MCF 10A (cell line): ENCODE data around the gene PLEK. TPM values are rescaled to one million over a fixed set of nuclear protein-coding genes. Genes with fewer than 3 reads are reported as not detected.

Source experiments
- BruUV-seq: library from RNA; stranded (reverse); fragments of 400-500 nt; replicated peaks from 2 replicates; lab custom pipeline; 2021; lab: Mats Ljungman, UMichigan
- CTCF ChIA-PET: fragments of 300-600 bp; sonication (Branson Sonifier 250); formaldehyde crosslinking; extraction: SDS; loops from one replicate; lab custom pipeline; 2021; ENCODE audit warnings: antibody characterized with exemption, inconsistent platforms; lab: Yijun Ruan, JAX
- POLR2A ChIA-PET: fragments of 300-600, 350-650 bp; sonication (Branson Sonifier 250); formaldehyde crosslinking; extraction: SDS; loops from one replicate; lab custom pipeline; 2020; ENCODE audit warnings: antibody characterized with exemption, inconsistent platforms; lab: Yijun Ruan, JAX
- DNase-seq: peaks from one replicate; pipeline ENCODE4 v3.0.0-alpha.2; 2018; ENCODE audit not compliant: unreplicated experiment
- H3K27ac Mint-ChIP-seq: one replicate; pipeline ENCODE4 v1.8.0; 2022; ENCODE audit warnings: mild to moderate bottlenecking, low read depth, mixed read lengths; ENCODE audit not compliant: unreplicated experiment
- H3K27me3 Mint-ChIP-seq: one replicate; pipeline ENCODE4 v1.8.0; 2022; ENCODE audit warnings: mixed read lengths; ENCODE audit not compliant: insufficient read depth, unreplicated experiment
- H3K36me3 Mint-ChIP-seq: one replicate; pipeline ENCODE4 v1.8.0; 2022; ENCODE audit warnings: mild to moderate bottlenecking, moderate library complexity, mixed read lengths; ENCODE audit not compliant: insufficient read depth, unreplicated experiment
- H3K4me1 Mint-ChIP-seq: one replicate; pipeline ENCODE4 v1.8.0; 2022; ENCODE audit warnings: mixed read lengths; ENCODE audit not compliant: insufficient read depth, unreplicated experiment
- H3K4me3 Mint-ChIP-seq: one replicate; pipeline ENCODE4 v1.8.0; 2022; ENCODE audit warnings: mild to moderate bottlenecking, moderate library complexity, mixed read lengths; ENCODE audit not compliant: unreplicated experiment
- H3K9me3 Mint-ChIP-seq: one replicate; pipeline ENCODE4 v1.8.0; 2022; ENCODE audit warnings: mixed read lengths; ENCODE audit not compliant: unreplicated experiment
- CTCF ChIP-seq: fragments of 200-600 bp; IDR thresholded peaks from one replicate; pipeline ENCODE4 v1.8.0; 2022; ENCODE audit warnings: antibody characterized with exemption, mild to moderate bottlenecking; ENCODE audit not compliant: unreplicated experiment
- intact Hi-C: fragments of 100-400 bp; cut with micrococcal nuclease; formaldehyde crosslinking; loops from 2 replicates; pipeline ENCODE4 v1.14.1; 2022
- total RNA-seq: library from RNA; stranded (reverse); gene quantifications from 2 replicates; pipeline ENCODE4 v1.2.3, GENCODE V29; 2022

The PLEK gene
- total RNA-seq, 1 experiment from 2014 or later = not detected

- H3K36me3 Mint-ChIP-seq = no peaks in the 10 kb centered on the region
- ChIA-PET CTCF (no interaction called here), POLR2A (no interaction called here)
- no TSS peak for BruUV-seq
- no peaks in the 10 kb centered on the region for H3K9me3 Mint-ChIP-seq
- DNase-seq = no peak
- H3K27me3 Mint-ChIP-seq = peaks cover 15% of the 10 kb centered on the region
- no peak overlapping the region for H3K27ac Mint-ChIP-seq
- no peaks in the 10 kb centered on the region for H3K4me1 Mint-ChIP-seq
- no peak for TF ChIP-seq CTCF
- H3K4me3 Mint-ChIP-seq = no peak overlapping the region
- intact Hi-C loops = no loop called here
These were observed 24.6 kb upstream of the PLEK start for GRCh38 chr2:68340226-68341061.

GRCh38 chr2:68341062-68341329 lies 24.1 kb upstream of the PLEK start:
- no peaks in the 10 kb centered on the region for H3K36me3 Mint-ChIP-seq
- intact Hi-C loops = no loop called here
- H3K27ac Mint-ChIP-seq = no peak overlapping the region
- H3K4me3 Mint-ChIP-seq = no peak overlapping the region
- peaks cover 20% of the 10 kb centered on the region for H3K27me3 Mint-ChIP-seq
- ChIA-PET CTCF (no interaction called here), POLR2A (no interaction called here)
- no TSS peak for BruUV-seq
- no peaks in the 10 kb centered on the region for H3K4me1 Mint-ChIP-seq
- TF ChIP-seq CTCF = no peak
- no peaks in the 10 kb centered on the region for H3K9me3 Mint-ChIP-seq
- no peak for DNase-seq

- intact Hi-C loops = no loop called here
- no peak for TF ChIP-seq CTCF
- no peak for DNase-seq
- ChIA-PET CTCF (no interaction called here), POLR2A (no interaction called here)
- Mint-ChIP-seq H3K36me3 (no peaks in the 10 kb centered on the region), H3K27me3 (peaks cover 26% of the 10 kb centered on the region), H3K4me3 (no peak overlapping the region), H3K9me3 (no peaks in the 10 kb centered on the region), H3K4me1 (no peaks in the 10 kb centered on the region), H3K27ac (no peak overlapping the region)
- BruUV-seq = no TSS peak
These were observed 23.5 kb upstream of the PLEK start for GRCh38 chr2:68341583-68341982.

GRCh38 chr2:68342470-68342869 lies 22.6 kb upstream of the PLEK start:
- POLR2A ChIA-PET = no interaction called here
- Mint-ChIP-seq H3K9me3 (no peaks in the 10 kb centered on the region), H3K4me3 (no peak overlapping the region), H3K27ac (no peak overlapping the region), H3K36me3 (no peaks in the 10 kb centered on the region), H3K4me1 (no peaks in the 10 kb centered on the region), H3K27me3 (peaks cover 35% of the 10 kb centered on the region)
- BruUV-seq = no TSS peak
- DNase-seq = no peak
- intact Hi-C loops = no loop called here
- no peak for TF ChIP-seq CTCF
- CTCF ChIA-PET = interaction anchor here (0.6 kb wide), 1 partner anchor 22 kb away, joined by 4 read pairs; no protein-coding TSS in a partner anchor
